ENCODE measurements around the gene ACHE.

DNA sequence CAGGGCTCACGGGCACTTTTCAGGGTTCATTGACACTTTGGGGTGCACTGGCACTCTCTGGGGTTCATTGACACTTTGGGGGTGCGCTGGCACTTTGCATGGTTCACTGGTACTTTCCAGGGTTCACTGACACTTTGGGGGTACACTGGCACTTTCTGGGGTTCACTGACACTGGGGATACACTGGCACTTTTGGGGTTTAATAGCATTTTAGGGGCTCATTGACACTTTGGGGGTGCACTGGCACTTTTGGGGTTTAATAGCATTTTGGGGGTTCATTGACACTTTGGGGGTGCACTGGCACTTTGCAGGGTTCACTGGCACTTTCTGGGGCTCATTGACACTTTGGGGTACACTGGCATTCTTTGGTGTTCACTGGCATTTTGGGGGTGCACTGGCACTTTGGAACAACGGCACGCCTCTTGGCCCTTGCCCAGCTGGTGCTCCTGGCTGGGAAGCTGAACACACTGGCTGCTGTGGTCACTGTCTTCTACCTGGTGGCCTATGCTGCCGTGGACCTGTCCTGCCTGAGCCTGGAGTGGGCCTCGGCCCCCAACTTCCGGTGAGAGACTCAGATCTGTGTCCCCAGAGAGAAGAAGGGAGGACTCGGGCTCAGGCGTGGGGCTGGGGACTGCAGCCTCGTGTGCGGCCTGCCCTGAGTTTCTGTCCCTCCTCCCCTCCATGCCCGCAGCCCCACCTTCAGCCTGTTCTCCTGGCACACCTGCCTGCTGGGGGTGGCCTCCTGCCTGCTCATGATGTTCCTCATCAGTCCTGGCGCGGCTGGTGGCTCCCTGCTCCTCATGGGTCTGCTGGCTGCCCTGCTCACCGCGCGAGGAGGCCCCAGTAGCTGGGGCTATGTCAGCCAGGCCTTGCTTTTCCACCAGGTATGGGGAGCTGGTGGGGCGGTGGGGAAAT, 34.7 kb downstream of the ACHE start:
- no peak for TF ChIP-seq CTCF (IDR thresholded peaks at IDR 0.05)
- TF ChIP-seq POLR2AphosphoS5 (IDR thresholded peaks at IDR 0.05; ENCODE audit: low read depth, low read length), result no peak
